ENCODE data around the gene DEGS1.

Gene DEGS1

DNA sequence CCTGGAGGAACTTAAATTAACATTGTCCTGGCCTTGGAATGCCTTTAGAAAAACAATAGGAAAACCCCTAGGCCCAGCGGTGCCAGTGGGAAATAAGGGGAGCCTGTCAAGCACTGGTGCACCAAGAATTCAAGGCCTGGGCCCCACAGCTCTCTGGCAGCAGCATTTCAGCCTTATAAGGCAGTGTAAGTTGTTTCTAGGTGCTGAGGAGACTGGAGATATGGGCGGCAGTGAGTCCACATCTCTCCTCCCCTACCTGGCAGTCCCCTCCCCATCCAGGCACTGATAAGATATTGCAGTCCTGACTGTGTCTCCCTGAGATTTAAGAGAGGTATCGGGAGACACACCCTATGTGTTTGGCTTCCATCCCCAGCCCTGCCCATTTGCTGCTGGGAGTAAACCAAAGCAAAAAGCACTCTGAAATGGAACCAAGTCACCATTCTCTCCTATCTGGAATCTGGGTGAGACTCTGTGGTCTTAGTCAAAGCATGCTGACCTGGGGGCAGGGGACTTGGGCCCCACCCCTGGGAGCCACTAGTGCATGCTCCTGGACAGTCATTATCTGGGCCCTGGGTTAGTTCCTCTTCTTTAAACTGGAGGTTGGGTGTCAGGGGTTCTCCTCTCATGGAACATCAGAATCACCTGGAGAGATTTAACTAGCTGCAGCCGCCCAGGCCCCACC lies 30.5 kb downstream of the DEGS1 start:
- TF ChIP-seq, protein P1, sequence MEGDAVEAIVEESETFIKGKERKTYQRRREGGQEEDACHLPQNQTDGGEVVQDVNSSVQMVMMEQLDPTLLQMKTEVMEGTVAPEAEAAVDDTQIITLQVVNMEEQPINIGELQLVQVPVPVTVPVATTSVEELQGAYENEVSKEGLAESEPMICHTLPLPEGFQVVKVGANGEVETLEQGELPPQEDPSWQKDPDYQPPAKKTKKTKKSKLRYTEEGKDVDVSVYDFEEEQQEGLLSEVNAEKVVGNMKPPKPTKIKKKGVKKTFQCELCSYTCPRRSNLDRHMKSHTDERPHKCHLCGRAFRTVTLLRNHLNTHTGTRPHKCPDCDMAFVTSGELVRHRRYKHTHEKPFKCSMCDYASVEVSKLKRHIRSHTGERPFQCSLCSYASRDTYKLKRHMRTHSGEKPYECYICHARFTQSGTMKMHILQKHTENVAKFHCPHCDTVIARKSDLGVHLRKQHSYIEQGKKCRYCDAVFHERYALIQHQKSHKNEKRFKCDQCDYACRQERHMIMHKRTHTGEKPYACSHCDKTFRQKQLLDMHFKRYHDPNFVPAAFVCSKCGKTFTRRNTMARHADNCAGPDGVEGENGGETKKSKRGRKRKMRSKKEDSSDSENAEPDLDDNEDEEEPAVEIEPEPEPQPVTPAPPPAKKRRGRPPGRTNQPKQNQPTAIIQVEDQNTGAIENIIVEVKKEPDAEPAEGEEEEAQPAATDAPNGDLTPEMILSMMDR (conservative IDR thresholded peaks at IDR 0.05; ENCODE audit: low read depth, low read length): no peak
- no peak overlapping the region for H3K4me3 ChIP-seq (ENCODE audit: low read length)
- no peak for DNase-seq (ENCODE audit: low read depth)

DNA sequence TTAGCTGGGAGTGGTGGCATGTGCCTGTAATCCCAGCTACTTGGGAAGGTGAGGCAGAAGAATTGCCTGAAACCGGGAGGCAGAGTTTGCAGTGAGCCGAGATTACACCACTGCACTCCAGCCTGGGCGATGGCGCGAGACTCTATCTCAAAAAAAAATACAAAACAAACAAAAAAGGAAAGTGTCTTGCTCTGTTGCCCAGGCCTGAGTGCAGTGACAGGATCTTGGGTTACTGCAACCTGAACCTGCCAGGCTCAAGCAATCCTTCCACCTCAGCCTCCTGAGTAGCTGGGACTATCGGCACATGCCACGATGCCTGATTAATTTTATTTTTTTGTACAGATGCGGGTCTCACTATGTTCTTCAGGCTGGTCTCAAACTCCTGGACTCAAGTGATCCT lies 33.3 kb downstream of the DEGS1 start:
- no peak overlapping the region for H3K4me3 ChIP-seq (ENCODE audit: low read length)
- DNase-seq (ENCODE audit: low read depth): no peak
- TF ChIP-seq, protein P1 (conservative IDR thresholded peaks at IDR 0.05; ENCODE audit: low read depth, low read length): no peak

DNA sequence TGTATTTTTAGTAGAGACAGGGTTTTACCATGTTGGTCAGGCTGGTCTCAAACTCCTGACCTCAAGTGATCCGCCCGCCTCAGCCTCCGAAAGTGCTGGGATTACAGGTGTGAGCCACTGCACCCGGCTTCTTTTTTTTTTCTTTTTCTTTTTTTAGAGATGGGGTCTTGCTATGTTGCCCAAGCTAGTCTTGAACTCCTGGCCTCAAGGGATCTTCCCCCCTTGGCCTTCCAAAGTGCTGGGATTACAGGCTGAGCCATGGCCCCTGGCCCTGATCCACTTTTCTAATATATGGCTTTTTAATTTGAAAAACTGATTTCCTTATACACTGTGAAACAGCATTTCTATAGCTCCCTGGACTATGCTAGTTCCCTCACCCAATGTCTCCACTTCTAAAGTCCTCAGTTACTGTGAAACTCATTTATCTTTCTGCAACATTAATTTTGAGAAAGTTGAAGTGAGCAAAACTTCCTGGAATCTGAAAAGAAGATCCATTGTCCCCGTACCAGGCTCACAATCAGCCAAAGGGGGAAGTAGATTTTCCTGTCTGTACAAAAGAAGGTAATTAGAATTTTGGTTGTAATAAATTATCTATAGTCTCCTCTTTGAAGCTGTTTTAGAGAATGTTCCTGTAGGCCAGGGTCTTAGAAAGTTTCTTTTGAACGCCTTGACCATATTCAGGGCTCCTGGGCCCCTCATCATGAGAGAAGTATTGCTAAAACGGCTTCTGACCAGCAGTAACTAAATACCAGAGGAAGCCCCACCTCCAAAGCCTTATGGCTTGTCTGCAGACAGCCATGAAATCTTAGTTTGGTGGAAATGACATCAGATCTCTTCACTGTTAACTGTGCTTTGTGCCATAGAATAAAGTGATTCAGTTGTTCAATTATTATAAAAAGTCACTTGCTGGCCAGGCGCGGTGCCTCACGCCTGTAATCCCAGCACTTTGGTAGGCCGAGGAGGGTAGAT lies 34.9 kb downstream of the DEGS1 start:
- H3K4me3 ChIP-seq (ENCODE audit: low read length): no peak overlapping the region
- TF ChIP-seq, protein P1 (conservative IDR thresholded peaks at IDR 0.05; ENCODE audit: low read depth, low read length): no peak
- no peak for DNase-seq (ENCODE audit: low read depth)

DNA sequence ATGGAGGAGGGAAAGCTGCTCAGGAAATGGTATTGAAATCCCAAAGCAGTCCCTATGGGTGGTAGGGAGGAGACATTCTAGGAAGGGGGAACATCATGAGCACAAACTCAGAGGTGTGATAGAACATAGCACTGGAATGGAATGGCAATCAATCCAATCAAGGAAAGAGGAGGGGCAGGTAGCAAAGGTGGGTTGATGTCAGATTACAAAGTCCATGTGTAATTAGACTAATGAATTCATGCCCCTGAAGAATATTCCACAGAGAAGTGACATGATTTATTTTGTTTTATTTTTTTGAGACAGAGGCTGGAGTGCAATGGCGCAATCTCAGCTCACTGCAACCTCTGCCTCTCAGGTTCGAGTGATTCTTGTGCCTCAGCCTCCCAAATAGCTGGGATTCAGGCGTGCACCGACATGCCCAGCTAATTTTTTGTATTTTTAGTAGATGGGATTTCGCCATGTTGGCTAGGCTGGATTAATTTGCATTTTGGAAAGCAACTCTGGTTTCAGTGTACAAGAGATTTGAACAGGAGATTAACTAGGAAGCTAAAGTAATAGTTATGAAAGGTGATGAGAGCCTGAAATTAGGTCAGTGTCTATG lies 36.1 kb downstream of the DEGS1 start:
- H3K4me3 ChIP-seq (ENCODE audit: low read length): no peak overlapping the region
- no peak for DNase-seq (ENCODE audit: low read depth)
- TF ChIP-seq, protein P1 (conservative IDR thresholded peaks at IDR 0.05; ENCODE audit: low read depth, low read length): no peak

DNA sequence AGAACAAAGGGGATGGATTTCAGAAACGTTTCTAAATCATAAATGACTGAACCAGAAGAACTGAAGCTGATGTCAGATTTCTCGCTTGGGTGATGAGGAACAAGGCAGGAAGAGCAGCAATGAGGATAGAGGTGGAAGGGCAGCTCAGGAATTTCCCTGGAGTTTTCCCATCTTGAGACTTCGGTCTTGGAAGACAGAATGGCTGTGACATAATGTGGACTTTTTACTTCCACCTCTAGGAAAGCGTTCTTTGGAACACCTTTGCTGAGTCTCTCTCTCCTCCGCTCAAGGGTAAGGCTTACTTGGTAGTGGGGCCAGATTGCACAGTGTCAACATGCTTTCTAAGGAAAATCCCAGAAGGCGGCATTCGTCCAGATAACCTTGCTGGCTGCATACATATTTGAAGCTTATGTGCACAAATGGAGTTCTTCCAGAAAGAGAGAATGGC lies 36.6 kb downstream of the DEGS1 start:
- TF ChIP-seq, protein P1 (conservative IDR thresholded peaks at IDR 0.05; ENCODE audit: low read depth, low read length): no peak

DNA sequence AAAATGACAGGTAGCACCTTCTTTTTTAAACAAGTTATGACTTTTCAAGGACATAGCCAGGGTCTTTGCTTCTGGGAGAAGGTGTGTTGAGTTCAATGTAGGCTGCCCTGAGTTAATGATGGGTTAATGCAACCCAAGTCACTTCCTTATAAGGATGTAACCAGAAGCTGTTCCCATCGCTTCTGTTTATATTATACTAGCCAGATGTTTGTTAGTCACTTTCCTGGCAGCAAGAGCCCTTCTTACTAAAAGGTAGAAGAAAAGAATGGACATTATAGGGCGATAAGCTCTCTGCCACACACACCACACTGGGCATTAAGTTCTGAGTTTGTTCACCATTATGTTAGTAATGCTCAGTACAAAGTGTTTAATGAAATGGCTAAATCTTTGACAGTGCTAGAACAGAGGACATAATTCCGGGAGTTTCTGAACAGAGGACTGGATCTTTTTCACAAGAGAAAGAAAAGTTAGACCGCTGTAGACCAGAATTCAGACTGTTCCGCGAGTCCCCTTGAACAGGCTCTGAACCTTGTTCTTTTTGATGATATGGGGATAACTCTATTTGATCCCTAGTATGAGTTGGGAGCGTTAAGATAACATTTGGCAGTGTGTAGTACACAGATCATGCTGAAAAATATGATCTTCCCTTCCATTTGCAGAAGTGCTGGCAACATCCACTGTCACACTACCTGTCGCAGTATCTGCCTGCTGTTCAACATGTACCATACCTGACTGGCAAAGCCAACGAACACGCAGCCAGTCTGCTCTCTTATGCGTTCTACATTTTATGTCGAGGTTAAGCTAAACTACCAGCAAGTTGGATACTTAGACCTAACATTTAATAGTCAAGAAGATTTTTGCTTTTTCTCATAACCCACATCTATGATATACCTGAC lies 41.0 kb downstream of the DEGS1 start:
- DNase-seq (ENCODE audit: low read depth): no peak
- H3K4me3 ChIP-seq (ENCODE audit: low read length): no peak overlapping the region
- TF ChIP-seq, protein P1 (conservative IDR thresholded peaks at IDR 0.05; ENCODE audit: low read depth, low read length): no peak

More for the DNA sequence above, 36.6 kb downstream of the DEGS1 start:
- H3K4me3 ChIP-seq (ENCODE audit: low read length): no peak overlapping the region
- DNase-seq (ENCODE audit: low read depth): no peak

All from retinal pigment epithelial cell (primary cell).